ENCODE results near the gene RAD51B.

DNA sequence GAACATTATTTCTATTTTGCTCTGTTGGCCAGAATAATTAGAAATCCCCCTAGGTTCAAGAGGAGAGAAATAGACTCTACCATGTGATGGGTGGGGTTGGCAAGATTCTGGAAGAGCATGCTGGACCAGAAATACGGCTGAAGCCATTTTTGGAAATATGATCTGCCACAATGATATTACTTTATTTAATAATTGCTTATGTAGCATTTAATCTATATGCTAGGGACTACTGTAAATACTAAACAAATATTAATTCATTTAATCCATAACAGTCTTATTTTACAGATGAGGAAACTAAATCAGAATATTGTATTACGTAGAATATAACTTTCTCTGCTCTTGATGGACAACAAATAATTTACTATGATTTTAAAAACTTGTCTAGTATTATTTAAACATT lies 193.7 kb downstream of the RAD51B start:
- TF ChIP-seq, protein P1, sequence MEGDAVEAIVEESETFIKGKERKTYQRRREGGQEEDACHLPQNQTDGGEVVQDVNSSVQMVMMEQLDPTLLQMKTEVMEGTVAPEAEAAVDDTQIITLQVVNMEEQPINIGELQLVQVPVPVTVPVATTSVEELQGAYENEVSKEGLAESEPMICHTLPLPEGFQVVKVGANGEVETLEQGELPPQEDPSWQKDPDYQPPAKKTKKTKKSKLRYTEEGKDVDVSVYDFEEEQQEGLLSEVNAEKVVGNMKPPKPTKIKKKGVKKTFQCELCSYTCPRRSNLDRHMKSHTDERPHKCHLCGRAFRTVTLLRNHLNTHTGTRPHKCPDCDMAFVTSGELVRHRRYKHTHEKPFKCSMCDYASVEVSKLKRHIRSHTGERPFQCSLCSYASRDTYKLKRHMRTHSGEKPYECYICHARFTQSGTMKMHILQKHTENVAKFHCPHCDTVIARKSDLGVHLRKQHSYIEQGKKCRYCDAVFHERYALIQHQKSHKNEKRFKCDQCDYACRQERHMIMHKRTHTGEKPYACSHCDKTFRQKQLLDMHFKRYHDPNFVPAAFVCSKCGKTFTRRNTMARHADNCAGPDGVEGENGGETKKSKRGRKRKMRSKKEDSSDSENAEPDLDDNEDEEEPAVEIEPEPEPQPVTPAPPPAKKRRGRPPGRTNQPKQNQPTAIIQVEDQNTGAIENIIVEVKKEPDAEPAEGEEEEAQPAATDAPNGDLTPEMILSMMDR (conservative IDR thresholded peaks at IDR 0.05 in 1 of 2, IDR thresholded peaks at IDR 0.05 in 1 of 2; ENCODE audit: low read depth in 1 of 2, low read length in 2 of 2), result no peak
- no peak for TF ChIP-seq EZH2 (IDR thresholded peaks at IDR 0.05; ENCODE audit: low read length, missing control alignments)
